ENCODE results near the gene LRRC37B.
"Not testable (repeated sequence)": the region's sequence is repeated elsewhere in the genome, so short reads cannot be mapped to it uniquely, and the experiment has no call there.

The LRRC37B gene

DNA sequence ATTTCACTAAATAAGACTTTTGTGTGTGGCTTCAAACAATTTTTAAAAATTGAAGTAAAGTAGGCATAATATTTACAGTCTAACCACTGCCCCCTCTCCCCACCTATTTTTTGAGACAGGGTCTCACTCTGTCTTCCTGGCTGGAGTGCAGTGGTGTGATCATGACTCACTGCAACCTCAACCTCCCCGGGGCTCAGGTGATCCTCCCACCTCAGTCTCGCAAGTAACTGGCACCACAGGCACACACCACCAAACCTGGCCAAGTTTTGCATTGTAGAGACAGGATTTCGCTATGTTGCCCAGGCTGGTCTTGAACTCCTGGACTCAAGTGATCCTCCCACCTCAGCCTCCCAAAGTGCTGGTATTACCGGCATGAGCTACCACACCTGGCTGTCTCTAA, 47.8 kb downstream of the LRRC37B start:
- DNase-seq (ENCODE audit: extremely low spot score); CTCF ChIA-PET; POLR2A ChIA-PET: not testable (repeated sequence)

- POLR2A ChIA-PET; DNase-seq (ENCODE audit: extremely low spot score); CTCF ChIA-PET: not testable (repeated sequence)
Observed at GRCh38 chr17:32055425-32055824, 48.2 kb downstream of the LRRC37B start.

- POLR2A ChIA-PET; DNase-seq (ENCODE audit: extremely low spot score); CTCF ChIA-PET: not testable (repeated sequence)
Observed at GRCh38 chr17:32056500-32056899, 49.3 kb downstream of the LRRC37B start.

DNA sequence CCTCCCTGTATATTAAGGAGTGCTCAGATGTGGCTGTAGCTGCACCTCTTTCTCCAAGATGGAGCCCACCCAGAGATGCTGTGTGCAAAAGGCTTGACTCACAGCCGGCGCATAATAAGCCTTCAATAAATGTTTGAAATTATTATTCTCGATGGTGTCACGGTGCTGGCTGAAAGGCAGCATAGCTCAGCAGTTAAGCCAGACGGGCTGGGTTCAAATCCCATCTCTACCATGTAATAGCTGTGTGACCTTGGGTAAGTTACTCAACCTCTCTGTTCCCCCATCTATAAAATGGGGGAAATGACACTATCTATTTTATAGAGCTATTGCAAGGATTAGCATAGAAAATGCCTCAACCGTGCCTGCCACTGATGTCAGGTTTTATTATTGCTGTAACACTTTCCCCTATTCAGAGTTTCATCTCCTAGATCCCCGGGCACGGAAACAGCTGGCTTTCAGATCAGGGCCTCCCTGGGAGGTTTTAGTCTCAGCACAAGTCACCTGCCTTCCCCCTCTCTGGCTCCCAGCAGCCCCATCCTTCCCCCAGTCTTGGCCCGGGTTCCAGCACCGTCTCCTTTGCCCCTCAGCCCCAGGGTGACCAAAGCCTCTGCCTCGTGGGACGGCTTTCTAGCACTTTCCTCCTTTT, 50.4 kb downstream of the LRRC37B start:
- POLR2A ChIA-PET; CTCF ChIA-PET; DNase-seq (ENCODE audit: extremely low spot score): not testable (repeated sequence)

DNA sequence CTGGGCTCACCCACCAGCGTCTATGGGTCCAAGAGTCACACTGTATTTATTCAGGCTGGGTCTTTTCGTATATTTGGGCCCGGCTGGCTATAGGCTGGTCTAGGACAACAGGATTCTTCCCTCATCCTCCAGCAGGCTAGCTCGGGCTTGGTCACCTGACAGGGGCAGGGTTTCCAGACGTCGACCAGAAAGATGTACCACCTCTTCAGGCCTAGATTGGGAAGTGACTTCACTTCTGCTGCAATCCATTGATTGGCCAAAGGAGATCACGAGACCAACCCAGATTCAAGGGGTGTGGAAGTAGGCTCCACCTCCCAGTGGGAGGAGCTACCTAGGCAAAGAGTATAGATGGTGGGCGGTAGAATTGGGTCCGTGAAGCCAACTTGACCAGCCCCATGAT, 53.5 kb downstream of the LRRC37B start:
- CTCF ChIA-PET; POLR2A ChIA-PET; DNase-seq (ENCODE audit: extremely low spot score): not testable (repeated sequence)

- DNase-seq (ENCODE audit: extremely low spot score); CTCF ChIA-PET; POLR2A ChIA-PET: not testable (repeated sequence)
Observed at GRCh38 chr17:32061840-32062239, 54.7 kb downstream of the LRRC37B start.

DNA sequence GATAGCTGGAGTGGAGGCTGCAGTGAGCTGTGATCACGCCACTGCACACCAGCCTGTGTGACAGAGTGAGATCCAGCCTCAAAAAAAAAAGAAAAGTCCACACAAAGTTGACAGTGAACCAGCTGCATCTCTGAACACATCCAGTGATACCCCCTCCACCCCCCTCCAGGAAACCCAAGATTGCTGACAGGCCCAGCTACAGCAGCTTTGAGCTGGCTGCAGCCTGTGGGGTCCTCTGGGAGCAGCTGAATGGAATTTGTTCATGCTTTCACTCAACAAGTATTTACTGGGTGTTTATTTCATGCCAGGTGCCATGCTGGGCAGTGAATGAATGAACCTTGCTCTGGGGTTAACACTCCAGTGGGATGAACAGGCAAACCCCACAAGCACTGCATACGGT, 56.9 kb downstream of the LRRC37B start:
- POLR2A ChIA-PET; CTCF ChIA-PET; DNase-seq (ENCODE audit: extremely low spot score): not testable (repeated sequence)

GRCh38 chr17:32066123-32066680, 59.0 kb downstream of the LRRC37B start:
- CTCF ChIA-PET; DNase-seq (ENCODE audit: extremely low spot score); POLR2A ChIA-PET: not testable (repeated sequence)

DNA sequence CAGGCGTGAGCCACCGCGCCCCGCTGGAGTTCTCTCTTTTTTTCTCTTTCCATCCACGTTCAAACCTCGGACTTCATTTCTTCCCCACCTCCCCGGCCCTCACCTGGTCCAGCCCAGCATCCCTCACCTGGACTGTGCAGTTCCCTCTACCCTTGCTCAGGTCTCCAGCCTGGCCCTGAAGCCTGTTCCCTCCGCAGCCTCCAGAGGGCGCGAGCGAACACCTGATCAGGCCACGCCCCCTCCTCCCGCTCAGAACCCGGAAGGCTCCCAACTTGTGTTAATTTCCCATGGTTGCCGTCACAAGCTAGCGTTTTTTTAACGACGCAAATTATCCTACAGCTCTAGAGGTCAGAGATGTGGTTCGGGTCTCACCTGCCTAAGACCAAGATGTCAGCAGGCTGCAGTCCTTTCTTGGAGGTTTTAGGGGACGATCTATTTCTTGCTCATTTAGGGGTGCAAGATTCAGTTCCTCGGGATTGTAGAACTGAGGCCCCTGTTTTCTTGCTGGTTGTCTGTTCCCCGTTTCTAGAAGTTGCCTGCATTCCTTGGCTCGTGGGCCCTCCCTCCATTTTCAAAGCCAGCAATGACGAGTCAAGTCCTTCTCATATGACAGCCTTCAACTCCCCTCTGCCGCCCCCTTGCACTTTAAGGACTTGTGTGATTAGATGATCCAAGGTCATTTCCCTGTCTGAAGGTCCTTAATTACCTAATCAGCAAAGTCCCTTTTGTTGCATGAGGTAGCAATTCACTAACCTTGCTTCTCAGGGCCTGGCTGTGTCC, 59.9 kb downstream of the LRRC37B start:
- POLR2A ChIA-PET; DNase-seq (ENCODE audit: extremely low spot score): not testable (repeated sequence)

DNA sequence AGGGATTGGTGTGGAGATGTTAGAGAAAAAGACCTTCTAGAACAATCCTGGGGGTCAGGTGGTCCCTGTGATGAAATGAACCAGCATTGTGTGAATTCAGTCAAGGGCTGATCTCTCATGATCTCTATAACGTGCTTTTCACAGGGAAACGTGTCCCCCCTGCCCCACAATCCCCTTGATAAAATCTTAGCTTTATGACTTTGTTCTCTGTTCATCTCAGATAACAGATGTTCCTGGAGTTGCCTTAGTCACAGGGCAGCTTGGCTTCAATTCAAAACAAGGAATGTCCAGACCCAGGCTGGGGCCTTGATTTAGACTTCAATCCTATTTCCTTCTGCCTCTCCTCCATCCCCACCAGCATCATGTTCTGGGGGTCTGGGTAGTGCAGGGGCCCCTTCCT, 61.9 kb downstream of the LRRC37B start:
- DNase-seq (ENCODE audit: extremely low spot score); CTCF ChIA-PET; POLR2A ChIA-PET: not testable (repeated sequence)

More for the DNA sequence above, 59.9 kb downstream of the LRRC37B start:
- CTCF ChIA-PET: not testable (repeated sequence)

GRCh38 chr17:32071961-32072360, 64.8 kb downstream of the LRRC37B start:
- CTCF ChIA-PET; DNase-seq (ENCODE audit: extremely low spot score): not testable (repeated sequence)

GRCh38 chr17:32073131-32073530, 65.9 kb downstream of the LRRC37B start:
- CTCF ChIA-PET; DNase-seq (ENCODE audit: extremely low spot score); POLR2A ChIA-PET: not testable (repeated sequence)

More at GRCh38 chr17:32071961-32072360, 64.8 kb downstream of the LRRC37B start:
- POLR2A ChIA-PET: not testable (repeated sequence)

DNA sequence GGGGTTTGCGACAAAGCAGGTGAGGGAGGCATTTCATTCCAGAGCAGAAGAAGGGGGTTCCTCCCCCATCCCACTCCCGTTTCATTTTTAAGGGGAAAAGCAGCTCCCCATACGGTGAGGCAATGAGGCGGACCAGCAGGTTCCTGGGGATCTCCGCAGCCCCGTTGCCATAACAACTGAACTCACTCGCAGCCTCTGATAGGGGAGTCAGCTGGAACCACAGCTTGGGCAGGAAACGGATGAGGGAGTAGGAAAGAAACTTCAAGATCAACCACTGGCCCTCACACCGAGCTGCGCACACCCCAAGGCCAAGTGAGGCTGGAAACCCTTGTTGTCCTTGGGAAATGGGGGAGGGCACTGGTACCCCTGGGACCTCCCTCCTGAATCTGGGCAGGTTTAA, 72.6 kb downstream of the LRRC37B start:
- CTCF ChIA-PET; DNase-seq (ENCODE audit: extremely low spot score); POLR2A ChIA-PET: not testable (repeated sequence)

DNA sequence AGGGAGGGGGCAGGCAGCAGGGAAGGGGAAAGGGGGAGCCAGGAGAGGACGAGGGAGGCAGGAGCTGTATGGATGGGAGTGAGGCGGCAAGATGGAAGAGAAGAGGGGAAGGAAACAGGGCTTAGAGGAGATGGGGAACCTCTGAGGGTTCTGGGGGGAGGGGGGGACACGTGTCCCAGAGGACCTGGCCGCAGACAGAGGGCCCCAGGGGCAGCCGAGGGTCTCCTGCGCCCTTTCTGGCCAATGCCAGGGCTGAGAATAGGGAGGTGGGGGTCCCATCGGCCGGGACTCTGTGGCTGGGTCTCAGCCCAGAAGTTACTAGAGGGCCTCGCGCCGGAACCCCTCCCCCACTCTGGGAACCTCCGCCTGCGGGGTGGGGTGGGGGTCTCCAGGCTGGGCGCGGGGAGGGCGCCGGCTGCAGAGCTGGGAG, 76.4 kb downstream of the LRRC37B start:
- DNase-seq (ENCODE audit: extremely low spot score); POLR2A ChIA-PET; CTCF ChIA-PET: not testable (repeated sequence)

DNA sequence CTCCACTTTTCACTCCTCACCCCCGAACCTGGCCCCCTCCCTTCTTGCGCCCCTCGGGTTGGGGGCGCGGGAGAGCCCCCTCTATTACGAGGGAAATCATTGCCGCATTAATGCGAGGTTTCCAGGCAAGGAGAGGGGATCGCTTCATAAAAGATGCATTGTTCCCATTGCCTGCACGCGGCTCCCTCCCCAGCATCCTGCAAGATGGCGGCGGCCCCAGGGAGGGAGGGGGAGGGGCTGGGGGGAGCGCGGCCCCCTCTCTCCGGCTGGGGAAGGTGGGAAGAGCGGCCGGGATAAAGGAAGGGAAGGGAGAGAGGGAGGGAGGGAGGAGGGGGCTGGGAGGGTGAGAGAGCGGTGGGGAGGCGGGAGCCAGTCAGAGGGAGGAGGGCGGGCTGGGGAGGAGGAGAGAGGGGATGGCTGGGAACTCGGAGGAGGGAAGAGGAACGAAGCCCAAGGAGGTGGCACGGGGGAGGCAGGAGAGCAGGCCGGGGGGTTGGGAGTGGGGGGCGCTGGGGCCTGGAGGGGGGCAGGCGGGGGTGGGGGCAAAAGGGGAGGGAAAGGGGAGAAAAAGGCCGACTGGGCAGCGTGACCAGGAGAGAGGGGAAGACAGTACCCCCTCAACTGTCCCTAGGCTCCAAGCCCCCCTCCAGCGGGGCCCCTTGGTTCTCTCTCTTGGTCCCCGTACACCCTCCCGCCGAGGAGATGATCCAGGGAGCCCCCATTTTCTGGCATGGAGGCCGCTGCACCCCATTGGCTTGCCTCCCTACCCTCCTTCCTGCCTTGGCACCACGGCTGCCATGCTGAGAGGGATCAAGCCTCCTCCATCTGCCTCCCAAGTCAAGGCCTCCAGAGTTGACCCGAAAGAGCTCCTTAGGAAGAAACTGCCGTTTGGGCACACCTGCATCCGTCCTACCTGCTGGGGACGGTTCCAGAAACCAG, 77.1 kb downstream of the LRRC37B start:
- DNase-seq (ENCODE audit: extremely low spot score); CTCF ChIA-PET; POLR2A ChIA-PET: not testable (repeated sequence)

DNA sequence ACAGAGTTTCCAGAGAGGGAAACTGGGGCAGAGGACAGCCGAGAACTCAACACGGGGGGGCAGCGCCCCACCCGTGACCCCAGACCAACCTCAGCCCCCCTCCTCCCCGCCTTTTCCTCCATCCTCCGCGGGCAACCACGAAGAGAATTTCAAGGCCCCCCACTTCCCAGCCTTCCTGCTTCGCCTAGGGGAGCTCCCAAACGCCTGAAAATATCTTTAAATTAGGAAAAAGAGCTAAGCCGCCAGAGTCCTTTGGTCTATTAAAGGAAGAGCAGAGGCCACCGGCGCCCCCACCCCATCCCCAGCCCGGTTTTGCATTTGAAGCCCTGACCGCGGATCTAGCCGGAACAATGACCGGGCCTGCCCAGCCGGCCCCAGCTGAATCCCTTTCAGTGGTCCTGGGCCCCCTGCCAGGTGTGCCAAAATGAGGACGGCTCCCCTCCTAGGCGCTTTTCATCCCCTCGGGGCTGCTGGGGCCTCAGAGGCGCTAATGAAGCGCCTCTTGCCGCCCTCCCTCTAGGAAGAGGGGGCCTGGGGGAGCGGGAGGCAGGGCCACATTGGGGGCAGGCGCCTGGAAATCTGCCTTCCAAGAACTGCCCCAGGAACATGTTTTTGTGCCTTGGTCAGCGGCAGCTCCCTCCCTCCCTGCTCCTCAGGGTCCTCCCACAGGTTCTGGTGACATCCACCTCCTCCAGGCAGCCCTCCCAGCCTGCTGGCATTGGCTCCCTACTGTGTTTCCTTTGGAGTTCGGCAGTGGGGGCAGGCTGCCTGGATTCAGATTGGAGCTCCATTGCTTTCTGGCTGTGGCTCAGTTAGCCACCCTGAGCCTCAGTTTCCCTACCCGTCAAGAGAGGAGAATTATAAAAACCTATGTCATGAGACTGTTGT, 78.0 kb downstream of the LRRC37B start:
- CTCF ChIA-PET; DNase-seq (ENCODE audit: extremely low spot score); POLR2A ChIA-PET: not testable (repeated sequence)

- POLR2A ChIA-PET; DNase-seq (ENCODE audit: extremely low spot score); CTCF ChIA-PET: not testable (repeated sequence)
Observed at GRCh38 chr17:32086833-32087232, 79.7 kb downstream of the LRRC37B start.

GRCh38 chr17:32092062-32092461, 84.9 kb downstream of the LRRC37B start:
- DNase-seq (ENCODE audit: extremely low spot score); POLR2A ChIA-PET; CTCF ChIA-PET: not testable (repeated sequence)

Data from HEK293T (cell line).